T-helper 17 cell (primary cell): Measurements from ENCODE around the gene NR1H4. TPM values are rescaled to one million over a fixed set of nuclear protein-coding genes. Genes with fewer than 3 reads are reported as not detected.
"Not testable (repeated sequence)": the region's sequence is repeated elsewhere in the genome, so short reads cannot be mapped to it uniquely, and the experiment has no call there.

ENCODE experiments used
- ATAC-seq: fragments of 150-1000 bp; cut with Tn5 transposase; 2 replicates; pipeline ENCODE4 v1.10.0; 2021; ENCODE audit warnings: mild to moderate bottlenecking, moderate library complexity
- DNase-seq, 3 donors: peaks; one replicate each; pipeline versions ENCODE4 v3.0.0 to v3.0.0-alpha.2; 2020 to 2021
- H3K9me3 ChIP-seq: one replicate; pipeline ENCODE4 v1.7.0; 2013; ENCODE audit warnings: low read length, mild to moderate bottlenecking; ENCODE audit not compliant: control insufficient read depth, poor library complexity, severe bottlenecking
- H3K27ac Mint-ChIP-seq: one replicate; pipeline ENCODE4 v1.8.0; 2022; ENCODE audit warnings: mild to moderate bottlenecking, moderate library complexity, mixed read lengths
- H3K27me3 Mint-ChIP-seq: one replicate; pipeline ENCODE4 v1.8.0; 2022; ENCODE audit warnings: mixed read lengths
- H3K36me3 Mint-ChIP-seq: one replicate; pipeline ENCODE4 v1.8.0; 2022; ENCODE audit warnings: low read depth, mixed read lengths
- H3K4me1 Mint-ChIP-seq: one replicate; pipeline ENCODE4 v1.8.0; 2022; ENCODE audit warnings: mild to moderate bottlenecking, mixed read lengths
- H3K4me3 Mint-ChIP-seq: one replicate; pipeline ENCODE4 v1.8.0; 2022; ENCODE audit warnings: mild to moderate bottlenecking, moderate library complexity, mixed read lengths
- total RNA-seq, 4 donors: library from RNA in 2 of 4; stranded (reverse) in 2 of 4; gene quantifications; one replicate each; pipeline ENCODE4 v1.2.3 and lab custom pipeline; 2022 to 2026

Gene NR1H4
- total RNA-seq, 2 donors from 2014 or later: not detected

DNA sequence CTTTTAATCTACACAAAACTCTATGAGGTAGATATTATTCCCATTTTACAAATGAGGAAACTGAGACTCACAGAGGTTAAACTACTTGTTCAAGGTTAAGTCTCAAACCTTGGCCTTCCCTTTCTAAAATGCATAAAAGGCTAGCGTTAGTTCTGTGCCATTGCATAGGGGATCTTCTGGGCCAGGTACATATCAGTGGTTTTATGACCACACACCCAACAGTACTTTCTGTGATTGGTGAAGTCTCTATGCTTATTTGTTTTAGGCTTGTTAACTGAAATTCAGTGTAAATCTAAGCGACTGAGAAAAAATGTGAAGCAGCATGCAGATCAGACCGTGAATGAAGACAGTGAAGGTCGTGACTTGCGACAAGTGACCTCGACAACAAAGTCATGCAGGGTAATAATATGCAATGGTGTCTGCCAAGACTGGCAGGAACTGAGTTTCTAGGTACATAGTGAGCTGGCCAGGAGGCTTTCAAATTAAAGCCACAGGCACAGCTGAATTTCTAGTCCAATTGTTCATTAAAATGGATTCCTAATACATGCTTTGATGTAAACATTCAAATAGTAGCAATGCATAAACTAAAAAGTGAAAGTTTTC, 61.1 kb downstream of the NR1H4 start:
- H3K4me1 Mint-ChIP-seq: no peaks in the 10 kb centered on the region
- no peaks in the 10 kb centered on the region for H3K9me3 ChIP-seq
- ATAC-seq (no peak), DNase-seq (no peak)
- H3K36me3 Mint-ChIP-seq: no peaks in the 10 kb centered on the region
- H3K4me3 Mint-ChIP-seq: no peak overlapping the region
- H3K27ac Mint-ChIP-seq: no peak overlapping the region
- H3K27me3 Mint-ChIP-seq: peaks cover 20% of the 10 kb centered on the region

DNA sequence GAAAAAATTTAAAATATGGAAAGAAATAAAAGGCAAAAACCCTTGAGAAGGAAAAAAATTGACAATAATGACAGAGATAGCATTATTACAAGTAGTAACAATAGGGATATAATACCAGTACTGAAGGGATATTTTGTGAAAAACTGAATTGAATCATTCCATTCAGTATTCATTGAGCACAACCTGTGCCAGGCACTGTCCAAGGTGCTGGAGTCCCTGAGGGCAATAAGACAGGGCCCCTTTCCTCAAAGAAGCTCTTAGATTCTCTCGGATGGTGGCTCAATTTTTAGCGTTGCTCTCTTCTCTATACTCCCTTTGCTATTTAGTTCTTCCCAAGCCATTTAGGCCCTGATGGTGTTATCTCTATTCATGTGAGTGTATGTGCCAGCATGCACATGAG, 65.5 kb downstream of the NR1H4 start:
- no peak for DNase-seq
- no peaks in the 10 kb centered on the region for H3K4me1 Mint-ChIP-seq
- H3K4me3 Mint-ChIP-seq: no peak overlapping the region

DNA sequence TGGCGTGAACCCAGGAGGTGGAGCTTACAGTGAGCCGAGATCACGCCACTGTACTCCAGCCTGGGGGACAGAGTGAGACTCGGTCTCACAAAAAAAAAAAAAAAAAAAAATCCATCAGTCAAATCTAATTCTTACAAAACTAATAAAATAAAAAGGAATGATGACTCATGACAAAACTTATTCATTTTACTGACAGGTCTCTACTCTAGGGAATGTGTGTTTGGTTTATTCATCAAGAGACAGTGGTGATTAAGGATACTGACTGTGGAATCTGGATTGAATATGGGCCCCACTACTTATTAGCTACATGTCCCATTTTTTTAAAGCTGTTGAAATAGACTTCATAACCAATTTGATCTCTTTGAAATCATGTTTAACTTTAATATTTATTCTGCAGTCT, 70.5 kb downstream of the NR1H4 start:
- H3K36me3 Mint-ChIP-seq: peaks cover 5% of the 10 kb centered on the region
- H3K4me3 Mint-ChIP-seq: no peak overlapping the region
- ATAC-seq (no peak), DNase-seq (no peak)
- no peaks in the 10 kb centered on the region for H3K9me3 ChIP-seq
- H3K4me1 Mint-ChIP-seq: no peaks in the 10 kb centered on the region
- no peak overlapping the region for H3K27ac Mint-ChIP-seq
- peaks cover 15% of the 10 kb centered on the region for H3K27me3 Mint-ChIP-seq

More for the DNA sequence above, 65.5 kb downstream of the NR1H4 start:
- Mint-ChIP-seq H3K27ac (no peak overlapping the region), H3K27me3 (peaks cover 15% of the 10 kb centered on the region), H3K36me3 (peaks cover 5% of the 10 kb centered on the region)
- H3K9me3 ChIP-seq: no peaks in the 10 kb centered on the region
- ATAC-seq: no peak

DNA sequence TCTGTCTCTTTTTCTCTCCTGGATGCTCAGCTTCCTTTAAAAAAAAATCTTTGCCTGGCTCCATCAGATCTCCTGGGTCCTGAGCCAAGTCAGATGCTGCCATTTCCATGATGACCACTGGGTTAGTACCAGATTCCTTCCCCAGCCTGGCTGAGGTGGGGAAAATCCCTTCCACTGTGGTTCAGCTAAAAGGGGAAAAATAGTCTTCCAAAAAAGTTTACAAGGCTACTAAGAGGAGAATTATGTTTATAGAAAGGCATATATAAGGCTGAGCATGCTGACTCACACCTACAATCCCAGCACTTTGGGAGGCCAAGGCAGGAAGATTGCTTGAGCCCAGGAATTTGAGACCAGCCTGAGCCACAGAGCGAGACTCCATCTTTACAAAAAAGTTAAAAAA, 71.4 kb downstream of the NR1H4 start:
- ATAC-seq: no peak
- H3K9me3 ChIP-seq: no peaks in the 10 kb centered on the region
- Mint-ChIP-seq H3K27me3 (peaks cover 15% of the 10 kb centered on the region), H3K36me3 (peaks cover 5% of the 10 kb centered on the region), H3K4me3 (no peak overlapping the region), H3K4me1 (no peaks in the 10 kb centered on the region), H3K27ac (no peak overlapping the region)
- no peak for DNase-seq

DNA sequence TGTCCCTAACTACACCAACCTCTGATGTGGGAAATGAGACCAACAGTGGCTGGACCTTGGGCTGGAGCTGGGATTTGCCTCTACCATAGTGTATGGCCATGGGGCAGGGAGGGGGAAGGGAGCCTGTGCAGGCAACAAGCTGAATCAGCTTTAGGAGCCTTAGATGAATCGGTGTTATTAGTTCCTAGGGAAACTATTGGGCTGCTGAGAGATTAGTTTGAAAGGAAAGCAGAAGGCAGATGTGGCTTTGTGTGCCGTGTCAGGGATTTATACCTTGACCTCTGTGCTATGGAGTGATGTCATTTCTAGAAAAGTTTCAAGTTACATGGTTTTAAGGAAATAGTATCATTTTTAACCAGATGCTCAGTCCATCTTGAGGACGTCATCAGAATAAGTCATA, 80.3 kb downstream of the NR1H4 start:
- no peak overlapping the region for H3K4me3 Mint-ChIP-seq
- H3K9me3 ChIP-seq: no peaks in the 10 kb centered on the region
- no peaks in the 10 kb centered on the region for H3K4me1 Mint-ChIP-seq
- ATAC-seq (no peak), DNase-seq (no peak)
- peaks cover 5% of the 10 kb centered on the region for H3K27me3 Mint-ChIP-seq
- no peaks in the 10 kb centered on the region for H3K36me3 Mint-ChIP-seq
- H3K27ac Mint-ChIP-seq: no peak overlapping the region

DNA sequence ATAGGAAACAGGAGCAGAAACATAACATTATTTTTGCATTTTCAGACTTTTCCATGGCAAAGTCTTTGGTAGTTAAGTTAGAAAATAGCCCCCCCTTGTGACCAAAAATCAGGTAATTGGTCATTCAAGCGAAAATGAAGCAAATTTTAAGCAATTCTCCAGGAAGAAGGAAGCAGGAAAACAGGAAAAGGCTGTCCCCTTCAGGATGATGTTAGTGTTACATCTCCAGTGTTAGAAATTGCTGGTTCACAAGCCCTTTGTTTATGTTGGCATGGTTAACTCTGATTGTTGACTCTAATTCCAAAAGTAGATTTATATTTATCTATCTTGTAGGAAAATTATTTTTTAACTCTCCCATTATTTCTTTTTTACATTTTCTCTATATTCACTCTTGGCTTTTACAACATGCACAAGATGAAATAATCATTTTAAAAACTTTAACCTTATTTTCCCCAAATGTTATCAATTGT, 81.0 kb downstream of the NR1H4 start:
- no peak for DNase-seq
- no peak overlapping the region for H3K4me3 Mint-ChIP-seq
- no peak for ATAC-seq

DNA sequence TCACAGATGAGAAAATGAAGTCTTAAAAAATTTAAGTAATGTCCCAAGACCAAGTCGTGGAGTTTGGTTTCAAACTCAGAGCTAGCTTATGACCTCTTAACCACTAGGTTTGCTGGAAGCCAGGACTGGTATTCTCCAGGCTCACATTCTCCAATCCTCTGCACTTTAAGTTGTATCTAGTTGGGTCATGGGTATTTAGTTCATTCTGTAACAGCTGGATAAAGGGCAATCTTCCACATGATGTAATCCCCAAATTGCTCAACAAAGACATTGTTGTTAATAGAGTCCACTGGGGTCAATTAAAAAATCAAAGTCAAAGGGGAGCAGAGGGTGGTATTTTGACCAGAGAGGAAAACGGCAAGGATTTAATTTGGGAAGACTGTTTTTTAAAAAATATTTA, 82.1 kb downstream of the NR1H4 start:
- H3K36me3 Mint-ChIP-seq: no peaks in the 10 kb centered on the region
- no peak overlapping the region for H3K27ac Mint-ChIP-seq
- ATAC-seq (no peak), DNase-seq (no peak)
- H3K4me3 Mint-ChIP-seq: no peak overlapping the region
- peaks cover 14% of the 10 kb centered on the region for H3K27me3 Mint-ChIP-seq
- H3K9me3 ChIP-seq: no peaks in the 10 kb centered on the region
- H3K4me1 Mint-ChIP-seq: no peaks in the 10 kb centered on the region

More for the DNA sequence above, 81.0 kb downstream of the NR1H4 start:
- no peaks in the 10 kb centered on the region for H3K4me1 Mint-ChIP-seq
- no peaks in the 10 kb centered on the region for H3K9me3 ChIP-seq
- H3K27ac Mint-ChIP-seq: no peak overlapping the region
- H3K36me3 Mint-ChIP-seq: no peaks in the 10 kb centered on the region
- peaks cover 5% of the 10 kb centered on the region for H3K27me3 Mint-ChIP-seq

DNA sequence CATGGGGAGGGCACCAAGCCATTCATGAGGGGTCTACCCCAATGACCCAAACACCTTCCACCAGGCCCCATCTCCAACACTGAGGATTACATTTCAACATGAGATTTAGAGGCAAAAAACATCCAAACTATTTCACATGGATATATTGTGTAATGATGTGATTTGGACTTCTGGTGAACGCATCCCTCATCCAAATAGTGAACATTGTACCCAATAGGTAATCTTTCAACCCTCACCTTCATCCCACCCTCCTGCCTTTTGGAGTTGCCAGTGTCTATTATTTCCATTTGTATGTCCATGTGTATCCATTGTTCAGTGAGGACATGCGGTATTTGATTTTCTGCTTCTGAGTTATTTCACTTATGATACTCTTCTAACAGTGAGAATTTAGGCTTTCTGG, 83.7 kb downstream of the NR1H4 start:
- H3K27ac Mint-ChIP-seq: no peak overlapping the region
- ATAC-seq: no peak
- no peaks in the 10 kb centered on the region for H3K36me3 Mint-ChIP-seq
- H3K27me3 Mint-ChIP-seq: peaks cover 18% of the 10 kb centered on the region
- DNase-seq: no peak
- no peak overlapping the region for H3K4me3 Mint-ChIP-seq
- H3K4me1 Mint-ChIP-seq: no peaks in the 10 kb centered on the region
- H3K9me3 ChIP-seq: no peaks in the 10 kb centered on the region

DNA sequence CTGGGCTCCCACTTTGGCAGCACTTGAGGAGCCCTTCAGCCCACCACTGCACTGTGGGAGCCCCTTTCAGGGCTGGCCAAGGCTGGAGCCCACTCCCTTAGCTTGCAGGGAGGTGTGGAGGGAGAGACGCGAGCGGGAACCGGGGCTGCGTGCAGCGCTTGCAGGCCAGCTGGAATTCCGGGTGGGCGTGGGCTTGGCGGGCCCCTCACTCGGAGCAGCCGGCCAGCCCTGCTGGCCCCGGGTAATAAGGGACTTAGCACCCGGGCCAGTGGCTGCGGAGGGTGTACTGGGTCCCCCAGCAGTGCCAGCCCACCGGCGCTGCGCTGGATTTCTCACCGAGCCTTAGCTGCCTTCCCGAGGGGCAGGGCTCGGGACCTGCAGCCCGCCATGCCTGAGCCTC, 85.6 kb downstream of the NR1H4 start:
- ATAC-seq, H3K4me3 Mint-ChIP-seq, H3K9me3 ChIP-seq, H3K4me1 Mint-ChIP-seq, H3K27ac Mint-ChIP-seq, H3K36me3 Mint-ChIP-seq, DNase-seq: not testable (repeated sequence)
- peaks cover 29% of the 10 kb centered on the region for H3K27me3 Mint-ChIP-seq

DNA sequence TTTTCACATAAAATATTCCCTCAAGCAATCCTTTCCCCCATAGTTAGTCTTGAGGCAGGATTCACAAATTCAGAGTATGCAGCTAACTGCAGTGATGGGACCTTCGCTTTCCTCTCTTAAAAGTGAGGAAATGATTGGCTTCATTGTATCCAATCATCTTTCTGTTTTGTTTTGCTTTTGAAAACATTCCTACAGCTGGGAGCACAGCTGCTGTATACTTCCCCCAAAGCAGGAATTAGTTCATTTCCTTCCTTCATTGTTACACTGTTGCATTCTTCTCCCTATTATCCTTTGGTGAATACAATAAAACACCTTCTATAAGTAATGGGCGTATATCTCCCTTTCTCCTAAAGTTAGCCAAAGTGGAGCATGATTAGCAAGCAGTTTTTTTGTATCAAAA, 90.4 kb downstream of the NR1H4 start:
- ATAC-seq (no peak), DNase-seq (no peak)
- Mint-ChIP-seq H3K27ac (no peak overlapping the region), H3K4me3 (no peak overlapping the region), H3K27me3 (peaks cover 66% of the 10 kb centered on the region), H3K4me1 (no peaks in the 10 kb centered on the region), H3K36me3 (no peaks in the 10 kb centered on the region)
- no peaks in the 10 kb centered on the region for H3K9me3 ChIP-seq

DNA sequence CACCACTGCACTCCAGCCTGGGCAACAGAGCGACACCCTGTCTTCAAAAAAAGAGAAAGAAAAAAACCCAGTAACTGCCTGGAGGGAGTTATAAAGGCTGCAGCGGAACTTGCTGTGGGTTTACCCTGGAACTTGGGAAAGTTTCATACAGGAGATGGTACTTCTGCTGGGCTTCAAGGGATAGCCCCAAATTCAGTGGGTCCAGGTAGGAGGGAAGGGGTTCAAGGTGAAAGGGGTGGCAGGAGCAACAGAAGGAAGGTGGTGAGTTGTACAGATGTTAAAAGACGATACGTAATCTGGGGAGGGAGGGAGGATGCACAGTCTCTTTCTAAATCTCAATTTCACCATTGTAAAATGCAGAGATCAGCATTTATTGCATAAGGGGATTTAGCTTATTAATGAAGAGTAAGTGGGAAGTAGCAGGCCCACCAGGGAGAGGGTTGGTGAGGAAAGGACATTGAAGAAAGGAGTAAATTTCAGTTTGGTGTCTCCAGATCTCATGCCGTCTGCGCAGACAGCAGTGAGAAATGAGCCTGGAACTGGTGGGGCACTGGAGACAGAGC, 91.3 kb downstream of the NR1H4 start:
- no peak for DNase-seq
- no peaks in the 10 kb centered on the region for H3K4me1 Mint-ChIP-seq
- ATAC-seq: no peak
- no peak overlapping the region for H3K27ac Mint-ChIP-seq
- no peaks in the 10 kb centered on the region for H3K9me3 ChIP-seq
- H3K36me3 Mint-ChIP-seq: no peaks in the 10 kb centered on the region
- H3K4me3 Mint-ChIP-seq: no peak overlapping the region
- H3K27me3 Mint-ChIP-seq: peaks cover 65% of the 10 kb centered on the region

DNA sequence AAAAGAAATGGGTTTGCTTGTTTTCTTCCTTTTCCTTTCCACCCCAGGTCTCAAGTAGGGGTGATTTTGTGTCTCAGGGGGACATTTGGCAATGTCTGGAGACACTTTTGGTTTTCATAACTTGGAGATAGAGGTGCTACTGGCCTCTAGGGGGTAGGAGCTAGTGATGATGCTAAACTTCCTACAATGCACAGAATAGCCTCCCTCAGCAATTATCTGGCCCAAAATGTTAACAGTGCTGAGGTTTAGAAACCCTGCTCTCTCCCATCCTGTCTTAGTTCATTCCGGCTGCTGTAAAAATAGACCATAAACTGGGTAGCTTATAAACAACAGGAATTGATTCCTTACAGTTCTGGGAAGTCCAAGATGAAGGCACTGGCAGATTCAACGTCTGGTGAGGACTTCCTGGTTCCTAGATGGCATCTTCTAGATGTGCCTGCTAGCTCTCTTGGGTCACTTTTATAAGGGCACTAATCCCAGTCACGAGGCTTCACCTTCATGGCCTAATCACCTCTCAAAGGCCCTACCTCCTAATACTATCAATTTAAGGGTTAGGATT, 92.4 kb downstream of the NR1H4 start:
- Mint-ChIP-seq H3K4me3 (no peak overlapping the region), H3K27ac (no peak overlapping the region), H3K27me3 (peaks cover 59% of the 10 kb centered on the region), H3K4me1 (peaks cover 2% of the 10 kb centered on the region), H3K36me3 (no peaks in the 10 kb centered on the region)
- ATAC-seq: no peak
- DNase-seq: no peak
- no peaks in the 10 kb centered on the region for H3K9me3 ChIP-seq

DNA sequence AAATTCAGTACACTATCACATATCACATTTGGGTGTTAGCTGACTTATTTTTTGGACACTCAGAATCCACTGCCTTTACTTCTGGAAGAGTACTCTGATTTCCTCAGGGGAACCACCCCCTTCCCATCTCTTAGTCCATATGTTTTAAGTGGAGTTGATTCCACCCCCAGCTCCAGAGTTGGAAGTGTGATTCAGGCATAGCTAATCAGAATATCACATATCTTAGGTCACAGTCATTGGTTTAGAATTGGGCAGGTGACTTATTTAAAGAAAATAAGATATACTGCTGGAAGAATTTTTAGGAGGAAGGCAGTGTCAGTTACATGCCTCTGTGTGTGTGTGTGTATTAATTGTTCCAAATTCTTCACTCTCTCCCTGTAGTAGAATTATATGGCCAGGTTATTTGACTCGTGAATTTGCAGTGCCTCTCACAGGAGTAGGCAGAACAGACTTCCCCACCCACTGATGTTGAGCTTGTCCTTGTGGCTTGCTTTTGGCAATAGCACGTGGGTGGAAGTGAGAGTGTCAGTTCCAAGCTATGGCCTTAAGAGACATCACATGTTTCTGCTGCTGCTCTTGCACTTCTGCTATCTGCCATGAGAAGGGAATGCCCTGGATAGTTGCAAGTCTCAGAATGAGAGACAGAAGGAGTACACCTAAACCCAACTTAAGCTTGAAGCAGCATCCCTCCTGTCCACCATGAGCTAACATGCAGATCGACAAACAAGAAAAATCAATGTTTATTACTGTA, 93.4 kb downstream of the NR1H4 start:
- H3K9me3 ChIP-seq: no peaks in the 10 kb centered on the region
- Mint-ChIP-seq H3K27me3 (peaks cover 68% of the 10 kb centered on the region), H3K4me3 (no peak overlapping the region), H3K36me3 (peaks cover 2% of the 10 kb centered on the region), H3K4me1 (peaks cover 2% of the 10 kb centered on the region), H3K27ac (no peak overlapping the region)
- ATAC-seq: peak; percentile 37
- no peak for DNase-seq
